SK-N-SH (cell line): ENCODE measurements around the gene MVP.

ENCODE experiments used
- CTCF ChIP-seq: fragments of 200-600 bp; sonication (generic); IDR thresholded peaks from 2 replicates; pipeline ENCODE4 v1.6.1; 2017; ENCODE audit warnings: antibody characterized with exemption, mild to moderate bottlenecking, moderate library complexity
- EP300 ChIP-seq, 2 experiments: IDR thresholded peaks; 2 replicates each; pipeline versions ENCODE4 v1.4.0 to v1.6.1; 2012; ENCODE audit warnings: borderline replicate concordance in 1 of 2, low read depth in 1 of 2, low read length in 1 of 2
- EZH2phosphoT487 ChIP-seq: fragments of 200-600 bp; sonication (generic); IDR thresholded peaks from 2 replicates; pipeline ENCODE4 v1.6.1; 2017; ENCODE audit warnings: low read depth, mixed run types, mild to moderate bottlenecking, antibody characterized with exemption, moderate library complexity, borderline replicate concordance
- GABPA ChIP-seq: IDR thresholded peaks from 2 replicates; pipeline ENCODE4 v1.4.0; 2012; ENCODE audit warnings: low read depth, mild to moderate bottlenecking
- GATA2 ChIP-seq: sonication (generic); formaldehyde crosslinking; IDR thresholded peaks from 2 replicates; pipeline ENCODE4 v1.5.0; 2020; ENCODE audit warnings: mild to moderate bottlenecking, missing genetic modification reagents
- MAX ChIP-seq: IDR thresholded peaks from 2 replicates; pipeline ENCODE4 v1.4.0; 2012; ENCODE audit warnings: low read depth
- NRF1 ChIP-seq: IDR thresholded peaks from 2 replicates; pipeline ENCODE4 v1.6.1; 2012; ENCODE audit warnings: low read depth, mild to moderate bottlenecking, low read length
- POLR2AphosphoS5 ChIP-seq: IDR thresholded peaks from 2 replicates; pipeline ENCODE4 v1.6.1; 2012; ENCODE audit warnings: low read depth, low read length
- RAD21 ChIP-seq: IDR thresholded peaks from 2 replicates; pipeline ENCODE4 v1.6.1; 2012; ENCODE audit warnings: mild to moderate bottlenecking, low read length
- RCOR1 ChIP-seq: fragments of 150-350 bp; IDR thresholded peaks from 2 replicates; pipeline ENCODE4 v1.6.1; 2017; ENCODE audit warnings: antibody characterized with exemption, low read length
- REST ChIP-seq: IDR thresholded peaks from 2 replicates; pipeline ENCODE4 v1.6.1; 2012; ENCODE audit warnings: mild to moderate bottlenecking, low read depth, low read length, moderate library complexity
- TEAD4 ChIP-seq: IDR thresholded peaks from 2 replicates; pipeline ENCODE4 v1.4.0; 2012; ENCODE audit warnings: mild to moderate bottlenecking, borderline replicate concordance; ENCODE audit not compliant: insufficient read depth
- YY1 ChIP-seq: IDR thresholded peaks from 2 replicates; pipeline ENCODE4 v1.4.0; 2012; ENCODE audit warnings: low read depth, mild to moderate bottlenecking
- ZBTB33 ChIP-seq: IDR thresholded peaks from 2 replicates; pipeline ENCODE4 v1.4.0; 2012; ENCODE audit warnings: low read depth, borderline replicate concordance

GRCh38 chr16:29809850-29810698, 10.2 kb upstream of the MVP start:
- TF ChIP-seq TEAD4: no peak
- TF ChIP-seq CTCF: no peak
- TF ChIP-seq YY1: no peak
- TF ChIP-seq REST: no peak
- TF ChIP-seq GATA2 (CRISPR knock-in tag): no peak
- TF ChIP-seq POLR2AphosphoS5: no peak
- no peak for TF ChIP-seq EP300 (IDR thresholded peaks at IDR 0.05; ENCODE audit: borderline replicate concordance in 1 of 2, low read depth in 1 of 2, low read length in 1 of 2)
- no peak for TF ChIP-seq RCOR1
- TF ChIP-seq MAX: no peak
- no peak for TF ChIP-seq GABPA
- no peak for TF ChIP-seq RAD21
- TF ChIP-seq ZBTB33: no peak
- no peak for TF ChIP-seq EZH2phosphoT487
- no peak for TF ChIP-seq NRF1
